Lung microvascular endothelial cell (primary cell): ENCODE results near the gene ARL2BP. TPM values are rescaled to one million over a fixed set of nuclear protein-coding genes. Genes with fewer than 3 reads are reported as not detected.
"Not testable (repeated sequence)": the region's sequence is repeated elsewhere in the genome, so short reads cannot be mapped to it uniquely, and the experiment has no call there.

Experiments
- DNase-seq, 2 donors: peaks; one replicate each; pipeline versions ENCODE4 v3.0.0 to v3.0.0-alpha.2; 2010; ENCODE audit warnings: low read depth in 2 of 2
- total RNA-seq: library from RNA; depleted of rRNA; stranded (reverse); fragments of >200 nt; gene quantifications from 2 replicates; pipeline ENCODE4 v1.2.1, GENCODE V29; 2014

ARL2BP gene
- total RNA-seq, 1 donor from 2014 or later, result 40.3 TPM

- no peak for DNase-seq
Measured at GRCh38 chr16:57263541-57264351, 18.7 kb downstream of the ARL2BP start.

GRCh38 chr16:57264381-57264780 lies 19.3 kb downstream of the ARL2BP start:
- no peak for DNase-seq

DNA sequence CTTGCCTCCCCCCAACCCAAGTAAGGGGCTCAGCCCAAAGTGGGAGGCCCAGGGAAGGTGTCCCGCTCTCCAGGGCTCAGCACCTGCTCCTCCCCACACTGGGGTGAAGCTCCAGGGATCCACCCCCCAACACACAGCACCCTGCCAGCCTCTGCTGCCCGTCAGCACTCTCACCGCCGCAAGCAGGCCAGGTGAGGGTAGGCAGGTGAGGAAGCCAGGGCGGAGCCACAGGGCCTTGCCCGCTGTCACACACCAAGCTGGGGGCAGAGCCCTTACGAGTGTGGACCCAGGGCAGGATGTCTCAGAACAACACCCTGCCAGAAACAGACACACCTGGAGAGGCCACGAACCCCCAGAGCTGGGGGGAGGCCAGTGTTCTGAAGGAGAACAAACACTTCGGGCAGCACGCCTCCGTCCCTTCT lies 19.9 kb downstream of the ARL2BP start:
- DNase-seq, result no peak

GRCh38 chr16:57265850-57266530 lies 20.9 kb downstream of the ARL2BP start:
- DNase-seq, result peak; percentile 78 to 87

DNA sequence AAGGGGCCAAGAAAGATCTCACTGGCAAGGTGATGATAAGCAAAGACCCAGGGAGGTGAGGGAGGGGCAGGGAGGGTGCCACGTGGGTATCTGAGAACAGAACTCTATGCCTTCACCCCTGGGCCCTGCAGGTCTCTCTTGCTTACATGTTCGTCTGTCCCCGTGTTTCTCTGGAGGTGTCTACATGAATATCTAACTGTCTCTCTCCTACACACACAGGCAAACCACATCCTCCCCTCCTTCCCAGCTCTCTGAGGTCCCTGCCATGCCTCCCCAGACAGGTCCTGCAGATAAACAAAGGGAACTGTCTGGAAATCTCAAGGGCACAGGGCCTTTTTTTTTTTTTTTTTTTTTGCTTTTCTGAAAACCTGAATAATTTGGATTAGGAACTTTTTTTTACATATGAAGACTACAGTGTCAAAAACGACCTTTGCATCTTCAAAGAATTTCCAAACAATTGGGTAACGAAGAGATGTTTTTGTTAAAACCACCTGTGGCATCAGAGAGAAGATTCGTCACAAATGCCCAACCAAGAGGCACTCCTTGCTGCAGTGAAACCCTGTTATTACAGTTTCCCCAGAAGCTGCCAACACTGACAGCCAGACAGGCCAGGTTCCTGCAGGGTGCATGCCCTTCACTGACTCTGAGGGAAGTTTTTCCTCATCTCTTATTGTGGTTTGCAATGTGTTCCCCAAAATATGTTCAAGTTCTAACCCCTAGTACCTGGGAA lies 21.6 kb downstream of the ARL2BP start:
- DNase-seq, result peak in 1 of 2 donors; percentile 26

DNA sequence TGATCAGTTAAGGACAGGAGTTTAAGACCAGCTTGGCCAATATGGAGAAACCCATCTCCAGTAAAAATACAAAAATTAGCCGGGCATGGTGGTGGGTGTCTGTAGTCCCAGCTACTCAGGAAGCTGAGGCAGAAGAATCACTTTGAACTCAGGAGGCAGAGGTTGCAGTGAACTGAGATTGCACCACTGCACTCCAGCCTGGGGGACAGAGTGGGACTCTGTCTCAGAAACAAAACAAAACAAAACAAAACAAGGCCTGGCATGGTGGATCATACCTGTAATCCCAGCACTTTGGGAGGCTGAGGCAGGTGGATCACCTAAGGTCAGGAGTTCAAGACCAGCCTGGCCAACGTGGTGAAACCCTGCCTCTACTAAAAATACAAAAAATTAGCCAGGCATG lies 22.3 kb downstream of the ARL2BP start:
- not testable (repeated sequence) for DNase-seq

DNA sequence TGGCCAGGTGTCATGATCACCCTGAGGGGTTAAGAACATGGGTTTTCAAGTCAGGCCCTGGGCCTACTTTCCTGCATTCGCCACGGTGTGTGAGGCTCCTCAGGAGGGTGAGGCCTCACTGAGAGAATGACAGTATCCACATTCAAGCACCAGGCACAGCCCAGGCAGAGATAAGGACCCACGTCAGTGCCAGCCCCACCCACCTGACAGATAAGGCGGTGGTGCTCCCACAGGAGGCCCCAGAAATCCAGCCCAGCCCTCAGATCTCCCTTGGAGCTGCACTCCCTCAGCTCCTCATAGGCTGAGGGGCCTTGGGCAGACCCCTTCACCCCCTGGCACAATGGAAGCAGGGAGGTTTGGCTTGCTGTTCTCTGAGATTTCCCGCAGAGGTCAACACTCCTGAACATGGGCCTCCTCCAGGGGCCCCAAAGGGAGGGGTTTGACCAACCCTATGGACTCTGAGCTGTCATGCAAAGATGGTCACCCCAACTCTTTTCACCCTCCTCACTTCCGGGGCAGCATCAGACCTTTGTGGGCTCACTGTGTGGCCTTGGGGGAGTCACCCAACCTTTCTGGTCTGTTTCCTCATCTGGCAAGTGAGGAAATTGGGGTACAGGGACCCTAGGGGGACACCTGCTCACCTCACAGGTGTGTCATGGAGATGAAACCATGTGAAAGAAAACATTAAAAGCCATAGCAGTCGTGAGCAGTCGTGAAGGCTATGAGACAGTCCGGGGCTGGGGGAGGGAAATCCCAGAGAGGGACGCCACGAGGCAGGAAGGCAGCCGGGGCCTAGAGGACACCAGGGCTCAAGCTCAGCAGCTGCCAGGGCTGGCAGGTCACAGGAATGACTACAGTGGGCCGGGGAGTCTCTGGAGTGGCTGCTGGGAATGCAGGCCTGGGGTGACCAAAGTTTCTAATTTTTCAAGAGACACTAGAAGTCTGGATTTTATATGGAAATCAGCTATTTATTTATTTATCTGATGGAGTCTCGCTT lies 24.0 kb downstream of the ARL2BP start:
- DNase-seq, result no peak

GRCh38 chr16:57270221-57271062 lies 25.4 kb downstream of the ARL2BP start:
- no peak for DNase-seq

DNA sequence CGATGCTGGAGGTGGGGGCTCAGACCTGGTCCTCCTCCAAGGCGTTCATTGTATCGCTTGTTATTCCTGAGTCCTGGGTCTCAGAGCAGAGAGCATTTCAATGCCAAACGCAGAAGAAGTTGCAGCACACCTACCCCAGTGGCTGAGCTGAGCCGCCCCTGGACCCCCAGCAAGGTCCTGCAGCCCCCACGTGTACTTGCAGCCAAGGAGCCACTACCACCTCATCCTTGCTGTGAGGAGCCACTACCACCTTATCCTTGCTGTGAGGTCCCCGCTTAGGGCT lies 25.9 kb downstream of the ARL2BP start:
- no peak for DNase-seq

- no peak for DNase-seq
Measured at GRCh38 chr16:57271867-57272495, 26.9 kb downstream of the ARL2BP start.

GRCh38 chr16:57273359-57273758 lies 28.3 kb downstream of the ARL2BP start:
- no peak for DNase-seq

DNA sequence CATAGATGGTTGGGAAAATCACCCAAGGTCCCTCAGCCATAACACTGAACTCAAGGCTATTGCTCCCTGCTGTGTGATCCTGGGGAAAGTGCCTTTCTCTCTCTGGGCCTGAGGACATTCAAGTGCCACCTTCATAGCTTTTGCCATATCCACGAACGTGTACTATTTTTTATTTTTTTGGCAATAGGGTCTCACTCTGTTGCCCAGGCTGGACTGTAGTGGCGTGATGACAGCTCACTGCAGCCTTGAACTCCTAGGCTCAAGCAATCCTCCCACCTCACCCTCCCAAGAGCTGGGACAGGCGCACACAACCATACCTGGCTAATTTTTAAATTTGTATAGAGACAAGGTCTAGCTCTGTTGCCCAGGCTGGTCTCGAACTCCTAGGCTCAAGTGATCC lies 28.8 kb downstream of the ARL2BP start:
- no peak for DNase-seq

GRCh38 chr16:57275946-57276345 lies 30.9 kb downstream of the ARL2BP start:
- not testable (repeated sequence) for DNase-seq

DNA sequence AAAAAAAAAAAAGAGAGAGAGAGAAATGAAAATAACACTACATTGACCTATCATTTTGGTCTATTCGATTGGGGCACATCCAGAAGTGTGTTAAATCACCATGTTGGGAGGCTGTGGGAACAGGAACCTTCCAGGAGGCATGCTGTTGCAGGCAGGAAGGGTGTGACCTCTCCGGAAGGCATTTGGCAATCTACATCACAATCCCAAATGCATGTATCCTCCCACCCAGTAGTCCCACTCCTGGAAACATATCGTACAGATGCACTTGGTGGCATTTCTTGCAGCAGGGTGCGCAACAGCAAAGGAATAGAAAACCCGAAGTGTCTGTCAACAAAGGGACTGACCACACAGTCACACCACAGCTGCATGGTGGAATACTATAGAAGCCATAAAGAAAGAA lies 31.5 kb downstream of the ARL2BP start:
- DNase-seq, result peak; percentile 53 to 59

DNA sequence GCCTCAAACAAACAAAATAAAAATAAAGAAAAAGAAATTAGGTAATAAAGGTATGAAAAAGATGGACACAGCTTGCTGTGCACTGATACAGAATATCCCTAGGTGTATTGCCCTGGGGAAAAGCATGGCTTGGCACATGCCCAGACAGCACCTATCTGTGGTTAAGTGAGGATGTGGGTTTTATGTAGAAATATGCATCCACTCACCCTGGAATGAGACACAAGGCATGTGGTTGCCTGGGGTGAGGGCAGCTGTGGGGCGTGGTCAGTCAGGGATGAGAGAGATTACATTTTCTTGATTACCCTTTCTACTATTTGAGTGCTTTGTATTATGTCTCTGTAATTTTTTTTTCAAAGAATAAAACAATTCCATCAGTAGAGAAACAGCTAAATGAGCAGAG lies 32.5 kb downstream of the ARL2BP start:
- DNase-seq, result peak in 1 of 2 donors; percentile 69

DNA sequence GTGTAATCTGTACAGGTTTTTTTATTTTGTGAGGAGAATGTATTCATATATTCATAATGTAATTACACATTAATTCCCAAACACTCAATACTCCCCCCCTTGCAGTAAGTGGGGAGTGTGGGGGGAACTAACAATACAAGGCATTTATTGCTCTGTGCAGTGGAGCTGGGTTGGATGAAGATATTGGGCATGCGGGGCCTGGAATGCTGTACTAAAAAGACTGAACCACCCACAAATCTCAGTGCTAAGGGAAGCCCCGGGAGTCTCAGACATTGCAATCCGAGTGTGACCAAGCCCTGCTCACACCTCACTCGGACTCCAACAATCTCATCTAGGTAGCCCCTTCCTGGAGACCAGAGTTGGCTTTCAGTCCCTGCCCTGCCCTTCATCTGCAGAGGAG lies 33.4 kb downstream of the ARL2BP start:
- no peak for DNase-seq

DNA sequence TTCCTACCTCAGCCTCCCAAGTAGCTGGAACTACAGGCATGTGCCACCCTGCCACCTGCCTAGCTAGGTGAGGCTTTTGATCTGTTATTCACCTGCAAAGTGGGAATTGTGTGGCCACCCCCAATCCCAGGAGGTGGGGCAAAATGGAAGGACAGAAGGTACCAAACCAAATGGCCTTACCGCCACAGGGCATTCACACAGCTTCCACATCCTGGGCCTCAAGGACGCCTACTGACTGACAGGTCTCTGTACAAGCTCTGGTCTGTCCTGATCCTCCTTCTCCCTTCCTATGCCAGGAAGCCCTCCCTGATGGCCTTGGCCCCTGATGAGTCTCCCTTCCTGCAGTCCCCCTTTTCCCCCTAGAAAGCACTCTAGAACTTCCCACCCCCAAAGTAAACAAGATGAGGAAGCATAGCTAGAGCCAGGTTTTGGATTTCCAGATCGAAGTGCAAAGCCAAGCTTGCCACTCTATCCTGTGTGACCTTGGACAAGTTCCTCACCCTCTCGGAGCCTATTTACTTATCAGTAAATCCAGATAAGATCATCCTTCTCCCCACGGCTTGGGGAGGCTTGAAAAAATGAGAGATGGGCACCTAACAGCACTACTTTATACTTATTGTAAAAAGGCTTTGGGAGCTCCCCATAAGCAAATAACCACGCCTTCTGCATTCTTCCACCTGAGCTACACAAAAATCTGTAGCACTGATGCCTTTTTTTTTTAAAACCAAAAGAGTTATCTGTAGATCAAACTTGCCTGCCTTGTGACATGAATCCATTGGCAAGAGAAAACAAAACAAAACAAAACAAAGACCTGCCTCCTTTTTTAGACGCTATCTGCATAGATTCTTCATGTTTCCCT lies 35.0 kb downstream of the ARL2BP start:
- peak in 1 of 2 donors; percentile 36 for DNase-seq

DNA sequence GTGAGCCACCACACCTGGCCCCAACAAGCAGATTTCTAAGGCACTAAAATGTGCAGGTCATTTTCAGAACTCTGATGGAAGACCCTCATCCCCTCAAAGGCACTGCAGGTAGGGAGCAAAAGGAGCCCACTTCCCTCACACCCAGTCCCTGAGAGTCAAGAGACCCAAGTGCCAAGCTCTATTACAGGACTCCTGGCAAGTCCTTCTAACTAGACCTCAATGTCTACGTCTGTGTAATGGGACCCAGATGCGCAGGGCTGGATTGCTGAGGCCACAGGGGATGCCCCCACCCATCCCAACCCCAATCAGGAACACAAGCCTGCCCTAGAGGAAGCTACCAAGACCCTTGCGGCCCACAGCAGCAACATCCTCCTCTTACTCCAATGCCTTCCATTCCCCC lies 36.7 kb downstream of the ARL2BP start:
- no peak for DNase-seq
